ENCODE results near the gene TGOLN2. TPM values are rescaled to one million over a fixed set of nuclear protein-coding genes. Genes with fewer than 3 reads are reported as not detected.

TGOLN2 gene
- total and polyA plus RNA-seq, 2 of the 13 experiments (the other 11 are each of a cell fraction or from before 2014, with no cell fraction given), result 99.6 to 155 TPM

GRCh38 chr2:85354286-85355072 lies 26.7 kb upstream of the TGOLN2 start, which contains the start of the genes ELMOD3 and RETSAT (continued):
- TF ChIP-seq MAFF (IDR thresholded peaks at IDR 0.05; ENCODE audit: low read depth, low read length), result no peak
- peak; percentile 95 for TF ChIP-seq UBTF (CRISPR knock-in tag; IDR thresholded peaks at IDR 0.05)
- TF ChIP-seq ZNF550 (CRISPR knock-in tag; IDR thresholded peaks at IDR 0.05; ENCODE audit: borderline replicate concordance), result no peak
- peak; percentile 100 for TF ChIP-seq POLR2G (IDR thresholded peaks at IDR 0.05; ENCODE audit: low read depth, low read length)
- TF ChIP-seq ATAD3A (CRISPR knock-in tag; IDR thresholded peaks at IDR 0.05), result no peak
- TF ChIP-seq IKZF5 (CRISPR knock-in tag; IDR thresholded peaks at IDR 0.05), result peak; percentile 95
- TF ChIP-seq ZBTB7A (CRISPR knock-in tag; IDR thresholded peaks at IDR 0.05), result peak; percentile 71
- TF ChIP-seq ZNF556 (CRISPR knock-in tag; IDR thresholded peaks at IDR 0.05; ENCODE audit: borderline replicate concordance), result peak; percentile 98
- peak; percentile 53 for TF ChIP-seq ZNF503 (CRISPR knock-in tag; IDR thresholded peaks at IDR 0.05)
- TF ChIP-seq GABPA (IDR thresholded peaks at IDR 0.05; ENCODE audit: low read depth, low read length), result no peak
- peak; percentile 78 for TF ChIP-seq GABPA (CRISPR knock-in tag; IDR thresholded peaks at IDR 0.05; ENCODE audit: low read depth)
- TF ChIP-seq ZNF280D (CRISPR knock-in tag; IDR thresholded peaks at IDR 0.05), result no peak
- TF ChIP-seq HOXD1 (CRISPR knock-in tag; IDR thresholded peaks at IDR 0.05), result peak; percentile 89
- TF ChIP-seq MTF2 (CRISPR knock-in tag; IDR thresholded peaks at IDR 0.05; ENCODE audit: borderline replicate concordance), result no peak
- no peak for TF ChIP-seq TERF1 (CRISPR knock-in tag; IDR thresholded peaks at IDR 0.05)
- TF ChIP-seq GTF2F1 (IDR thresholded peaks at IDR 0.05; ENCODE audit: low read length), result peak; percentile 90
- TF ChIP-seq NAIF1 (CRISPR knock-in tag; IDR thresholded peaks at IDR 0.05; ENCODE audit: borderline replicate concordance), result peak; percentile 84; the same call in 1 of the 2 replicates
- TF ChIP-seq ZNF639 (CRISPR knock-in tag; conservative IDR thresholded peaks at IDR 0.05), result 0 out of 2 replicates have a peak, but pooled peaks have one; percentile 52

Measured in HepG2 (cell line).